ENCODE results near the gene SLC35E1. TPM values are rescaled to one million over a fixed set of nuclear protein-coding genes. Genes with fewer than 3 reads are reported as not detected.

Gene SLC35E1
- total and polyA plus RNA-seq, 2 of the 4 experiments (the other 2 are of a cell fraction): 22.6 to 38.0 TPM

GRCh38 chr19:16520986-16521624 lies 51.1 kb downstream of the SLC35E1 start:
- Histone ChIP-seq H3K4me3 (ENCODE audit: insufficient read depth, low read depth, low read length) (no peak overlapping the region), H3K4ac (ENCODE audit: low read depth, low read length) (no peak overlapping the region), H2AK5ac (ENCODE audit: low read depth, low read length) (no peak overlapping the region), H3K18ac (ENCODE audit: low read depth, low read length) (no peak overlapping the region), H2BK120ac (ENCODE audit: low read depth, low read length) (no peak overlapping the region), H3K23ac (ENCODE audit: low read depth, low read length) (no peak overlapping the region), H3K9me3 (ENCODE audit: control insufficient read depth, insufficient read depth, low read length) (no peaks in the 10 kb centered on the region), H2AK9ac (replicated peaks; ENCODE audit: low read depth, low read length, poor library complexity) (no peak overlapping the region), H3K56ac (ENCODE audit: extremely low read depth, insufficient read depth, low read length) (no peak overlapping the region), H3K4me1 (ENCODE audit: control insufficient read depth, insufficient read depth, low read length) (no peaks in the 10 kb centered on the region), H3K36me3 (ENCODE audit: control insufficient read depth, insufficient read depth, low read length) (peaks cover 82% of the 10 kb centered on the region), H4K20me1 (ENCODE audit: insufficient read depth, low read length) (peaks cover 7% of the 10 kb centered on the region; the same call in 1 of the 2 replicates), H4K91ac (ENCODE audit: insufficient read depth, low read depth, low read length) (no peak overlapping the region), H3K9me1 (ENCODE audit: insufficient read depth, low read length) (no peaks in the 10 kb centered on the region), H3K4me2 (ENCODE audit: low read depth, low read length) (no peak overlapping the region), H3K27ac (ENCODE audit: insufficient read depth, low read length) (no peak overlapping the region), H2AFZ (replicated peaks; ENCODE audit: low read length, poor library complexity) (no peak overlapping the region), H2BK5ac (ENCODE audit: low read depth, low read length, poor library complexity, severe bottlenecking) (no peak overlapping the region), H2BK20ac (ENCODE audit: low read depth, low read length) (no peak overlapping the region), H3K14ac (replicated peaks; ENCODE audit: low read depth, low read length) (no peak overlapping the region), H3K27me3 (ENCODE audit: control insufficient read depth, insufficient read depth, low read length) (no peaks in the 10 kb centered on the region), H3K79me1 (ENCODE audit: low read depth in 1 of 2, low read length in 2 of 2) (peaks cover 3 to 13% of the 10 kb centered on the region in 2 experiments; a peak in 2 of 4 replicates), H4K5ac (ENCODE audit: low read depth, low read length) (no peak overlapping the region), H2BK15ac (ENCODE audit: low read depth, low read length) (no peak overlapping the region), H4K8ac (ENCODE audit: low read depth in 2 of 2, low read length in 2 of 2) (no peak overlapping the region), H3K9ac (ENCODE audit: low read depth, low read length) (no peak overlapping the region)
- ChIA-PET POLR2A (ENCODE audit: unreplicated experiment) (no interaction called here), CTCF (no interaction called here)
- DNase-seq (no peak), ATAC-seq (ENCODE audit: low read depth) (no peak)
- in situ Hi-C loops (cut with MboI; ENCODE audit: low sequenced_read_pairs) (no loop called here), dilution Hi-C loops (cut with HindIII; ENCODE audit: low sequenced_read_pairs, unreplicated experiment) (no loop called here), intact Hi-C loops (cut with micrococcal nuclease) (no loop called here)
- BruUV-seq (replicated peaks): no TSS peak
- WGBS, 2 experiments (ENCODE audit: extremely low coverage in 2 of 2, insufficient read length in 1 of 2): 90% methylated on average over 5 of the region's 18 CpGs; no CpG with 5 or more reads in 1 of the 2 experiments
- no peak for TF ChIP-seq BHLHE40 (IDR thresholded peaks at IDR 0.05; ENCODE audit: low read depth, low read length)
- TF ChIP-seq RAD21 (IDR thresholded peaks at IDR 0.05; ENCODE audit: low read length): no peak
- TF ChIP-seq CEBPB (IDR thresholded peaks at IDR 0.05; ENCODE audit: low read depth, low read length): no peak
- TF ChIP-seq NFE2L2 (IDR thresholded peaks at IDR 0.05; ENCODE audit: low read depth, low read length): no peak
- no peak for TF ChIP-seq ELK1 (IDR thresholded peaks at IDR 0.05; ENCODE audit: borderline replicate concordance, low read depth, low read length)
- no peak for TF ChIP-seq RCOR1 (IDR thresholded peaks at IDR 0.05; ENCODE audit: insufficient replicate concordance, low read length)

All from IMR-90 (cell line).